IMR-90 (cell line): ENCODE measurements around the gene FEM1B. TPM values are rescaled to one million over a fixed set of nuclear protein-coding genes. Genes with fewer than 3 reads are reported as not detected.
A peak's percentile ranks its signal among the peaks of the same experiment; 100 is the strongest.

Experiments used
- ATAC-seq: fragments of 200-7000 bp; cut with Tn5 transposase; 2 replicates; pipeline ENCODE4 v1.9.1; 2020; ENCODE audit warnings: low read depth, mild to moderate bottlenecking, moderate library complexity
- BruUV-seq: library from RNA; stranded (reverse); fragments of 400-500 nt; replicated peaks from 2 replicates; lab custom pipeline; 2021; lab: Mats Ljungman, UMichigan
- CTCF ChIA-PET: fragments of 300-600 bp; formaldehyde crosslinking; extraction: SDS; loops from one replicate; lab custom pipeline; 2021; ENCODE audit warnings: antibody characterized with exemption; lab: Yijun Ruan, JAX
- POLR2A ChIA-PET: fragments of 300-600 bp; sonication (Branson Sonifier 250); formaldehyde crosslinking; loops from one replicate; lab custom pipeline; 2022; ENCODE audit warnings: antibody characterized with exemption; ENCODE audit not compliant: unreplicated experiment; lab: Charles Lee
- DNase-seq: peaks from one replicate; pipeline ENCODE4 v3.0.0; 2013
- H2AFZ ChIP-seq: replicated peaks from 2 replicates; pipeline ENCODE3; 2013; ENCODE audit warnings: low read length, mild to moderate bottlenecking; ENCODE audit not compliant: poor library complexity
- H2AK5ac ChIP-seq: 2 replicates; pipeline ENCODE4 v1.6.1; 2013; ENCODE audit warnings: low read depth, low read length, inconsistent platforms
- H2AK9ac ChIP-seq: replicated peaks from 2 replicates; pipeline ENCODE3; 2013; ENCODE audit warnings: mild to moderate bottlenecking, low read depth, low read length, moderate library complexity; ENCODE audit not compliant: poor library complexity
- H2BK120ac ChIP-seq: 2 replicates; pipeline ENCODE4 v1.6.1; 2013; ENCODE audit warnings: low read depth, low read length, inconsistent platforms
- H2BK15ac ChIP-seq: 3 replicates; pipeline ENCODE4 v1.6.1; 2013; ENCODE audit warnings: low read depth, low read length, inconsistent platforms
- H2BK20ac ChIP-seq: 2 replicates; pipeline ENCODE4 v1.6.1; 2013; ENCODE audit warnings: low read depth, mild to moderate bottlenecking, inconsistent platforms, low read length, moderate library complexity
- H2BK5ac ChIP-seq: 2 replicates; pipeline ENCODE4 v1.6.1; 2013; ENCODE audit warnings: mild to moderate bottlenecking, low read depth, low read length, inconsistent platforms; ENCODE audit not compliant: poor library complexity, severe bottlenecking
- H3K14ac ChIP-seq: replicated peaks from 2 replicates; pipeline ENCODE4 v1.6.1; 2013; ENCODE audit warnings: low read depth, low read length, inconsistent platforms
- H3K18ac ChIP-seq: 2 replicates; pipeline ENCODE4 v1.6.1; 2013; ENCODE audit warnings: low read depth, low read length, control low read depth
- H3K23ac ChIP-seq: 2 replicates; pipeline ENCODE4 v1.6.1; 2013; ENCODE audit warnings: low read depth, low read length, inconsistent platforms
- H3K27ac ChIP-seq: 2 replicates; pipeline ENCODE4 v1.5.1; 2013; ENCODE audit warnings: mild to moderate bottlenecking, control low read depth, low read length; ENCODE audit not compliant: insufficient read depth
- H3K27me3 ChIP-seq: 2 replicates; pipeline ENCODE4 v1.6.1; 2013; ENCODE audit warnings: low read length; ENCODE audit not compliant: control insufficient read depth, insufficient read depth
- H3K36me3 ChIP-seq: 2 replicates; pipeline ENCODE4 v1.6.1; 2013; ENCODE audit warnings: low read length, mixed read lengths; ENCODE audit not compliant: control insufficient read depth, insufficient read depth
- H3K4ac ChIP-seq: 2 replicates; pipeline ENCODE4 v1.6.1; 2013; ENCODE audit warnings: low read depth, low read length, inconsistent platforms
- H3K4me1 ChIP-seq: 2 replicates; pipeline ENCODE4 v1.6.1; 2013; ENCODE audit warnings: low read length, mixed read lengths; ENCODE audit not compliant: control insufficient read depth, insufficient read depth
- H3K4me2 ChIP-seq: 2 replicates; pipeline ENCODE4 v1.6.1; 2013; ENCODE audit warnings: low read depth, mild to moderate bottlenecking, control low read depth, low read length, moderate library complexity
- H3K4me3 ChIP-seq: 2 replicates; pipeline ENCODE4 v1.5.1; 2013; ENCODE audit warnings: low read depth, mild to moderate bottlenecking, control low read depth, low read length, moderate library complexity; ENCODE audit not compliant: insufficient read depth
- H3K56ac ChIP-seq: 2 replicates; pipeline ENCODE4 v1.6.1; 2013; ENCODE audit warnings: low read length, inconsistent platforms; ENCODE audit not compliant: insufficient read depth; ENCODE audit errors: extremely low read depth
- H3K79me1 ChIP-seq, 2 experiments: 2 replicates each; pipeline ENCODE4 v1.6.1; 2013; ENCODE audit warnings: low read length in 2 of 2, inconsistent platforms in 1 of 2, low read depth in 1 of 2
- H3K9ac ChIP-seq: 2 replicates; pipeline ENCODE4 v1.6.1; 2013; ENCODE audit warnings: low read depth, low read length, control low read depth
- H3K9me1 ChIP-seq: 2 replicates; pipeline ENCODE4 v1.6.1; 2013; ENCODE audit warnings: low read length, inconsistent platforms; ENCODE audit not compliant: insufficient read depth
- H3K9me3 ChIP-seq: 2 replicates; pipeline ENCODE4 v1.6.1; 2013; ENCODE audit warnings: low read length; ENCODE audit not compliant: control insufficient read depth, insufficient read depth
- H4K20me1 ChIP-seq: 2 replicates; pipeline ENCODE4 v1.6.1; 2013; ENCODE audit warnings: low read length, inconsistent platforms; ENCODE audit not compliant: insufficient read depth
- H4K5ac ChIP-seq: 2 replicates; pipeline ENCODE4 v1.6.1; 2013; ENCODE audit warnings: mild to moderate bottlenecking, low read depth, low read length, control low read depth
- H4K8ac ChIP-seq, 2 experiments: 2 replicates each; pipeline ENCODE4 v1.6.1; 2013; ENCODE audit warnings: low read depth in 2 of 2, low read length in 2 of 2, control low read depth in 1 of 2, inconsistent platforms in 1 of 2
- H4K91ac ChIP-seq: 2 replicates; pipeline ENCODE4 v1.6.1; 2013; ENCODE audit warnings: low read depth, low read length, inconsistent platforms; ENCODE audit not compliant: insufficient read depth
- CEBPB ChIP-seq: IDR thresholded peaks from 2 replicates; pipeline ENCODE4 v1.6.1; 2012; ENCODE audit warnings: low read depth, low read length, improper control_type of control experiment
- CHD1 ChIP-seq: IDR thresholded peaks from 2 replicates; pipeline ENCODE4 v1.6.1; 2012; ENCODE audit warnings: low read depth, low read length, improper control_type of control experiment
- NFE2L2 ChIP-seq: fragments of 150-350 bp; IDR thresholded peaks from 2 replicates; pipeline ENCODE4 v1.6.1; 2016; ENCODE audit warnings: low read depth, mild to moderate bottlenecking, low read length
- RAD21 ChIP-seq: IDR thresholded peaks from 2 replicates; pipeline ENCODE4 v1.6.1; 2012; ENCODE audit warnings: low read length, improper control_type of control experiment
- SMC3 ChIP-seq: fragments of 150-350 bp; IDR thresholded peaks from 2 replicates; pipeline ENCODE4 v1.6.1; 2016; ENCODE audit warnings: low read depth, mild to moderate bottlenecking, antibody characterized with exemption, low read length, moderate library complexity
- WGBS, 2 experiments: methylation state at CpG; one replicate each; pipeline versions ENCODE4 v1.1.5 to v1.1.7; 2013; ENCODE audit warnings: missing lambda C conversion rate in 2 of 2; ENCODE audit not compliant: insufficient read length in 1 of 2; ENCODE audit errors: extremely low coverage in 2 of 2; 5-methylcytosine and 5-hydroxymethylcytosine counted together
- dilution Hi-C: fragments of 300-500 bp; cut with HindIII; formaldehyde crosslinking; loops from one replicate; pipeline ENCODE4 v1.14.3; 2018; ENCODE audit warnings: low sequenced_read_pairs; ENCODE audit not compliant: unreplicated experiment
- in situ Hi-C: fragments of 300-500 bp; cut with MboI; formaldehyde crosslinking; loops from 3 replicates; pipeline ENCODE4 v1.14.3; 2019; ENCODE audit warnings: low sequenced_read_pairs, inconsistent platforms, mixed read lengths
- intact Hi-C: fragments of 100-400 bp; cut with micrococcal nuclease; formaldehyde crosslinking; loops from 2 replicates; pipeline ENCODE4 v1.10.0; 2022
- polyA plus RNA-seq, 3 experiments: library from polyadenylated mRNA; depleted of rRNA; stranded (reverse); fragments of >200 nt; gene quantifications; 2 replicates each; pipeline ENCODE4 v1.2.3, GENCODE V29; 2012; ENCODE audit warnings: low replicate concordance in 1 of 3
- total RNA-seq: library from RNA; depleted of rRNA; stranded (reverse); fragments of >200 nt; gene quantifications from 2 replicates; pipeline ENCODE4 v1.2.3, GENCODE V29; 2012

FEM1B gene
- total and polyA plus RNA-seq, 2 of the 4 experiments (the other 2 are of a cell fraction) = 16.9 to 51.4 TPM

DNA sequence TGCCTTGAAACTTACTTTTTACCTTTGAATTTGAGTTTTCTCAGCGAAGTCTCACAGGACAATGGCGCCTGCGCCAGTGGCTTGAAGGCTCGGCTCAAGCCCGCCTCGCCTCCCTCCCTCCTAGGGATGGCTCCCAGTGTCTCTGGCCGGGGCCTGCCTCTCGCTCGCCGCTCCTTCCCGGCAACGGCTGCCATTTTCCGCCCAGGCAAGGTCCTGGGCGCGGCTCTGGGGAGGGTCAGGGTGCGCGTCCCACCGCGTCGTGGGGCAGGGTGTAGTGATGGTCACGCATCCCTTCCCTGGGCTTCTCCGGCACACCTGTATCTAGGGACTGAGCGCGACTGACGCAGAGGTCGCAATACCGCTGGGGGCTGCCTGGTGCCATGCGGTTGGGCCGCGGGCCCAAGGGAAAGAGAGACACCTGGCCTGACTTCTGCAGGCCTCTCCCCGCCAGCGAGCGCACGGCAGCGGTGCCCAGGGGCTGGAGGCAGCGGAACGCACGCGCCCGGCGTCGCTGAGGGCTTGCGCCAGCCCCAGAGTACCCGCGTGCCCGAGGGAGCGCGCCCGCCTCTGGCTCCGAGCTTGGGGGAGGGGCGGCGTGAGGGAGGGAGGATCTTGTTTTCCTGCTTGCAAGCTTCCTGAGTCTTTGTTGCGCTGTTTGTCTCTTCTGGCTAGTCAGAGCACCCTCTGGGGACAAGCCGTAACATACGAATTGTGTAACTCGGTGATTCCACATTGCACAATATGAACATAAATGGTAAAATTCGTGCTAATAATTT lies 20.7 kb upstream of the FEM1B start:
- intact Hi-C loops = no loop called here
- Histone ChIP-seq H4K20me1 (no peaks in the 10 kb centered on the region), H3K14ac (peak overlapping the region; percentile 62), H2AFZ (peak overlapping the region; percentile 95), H3K36me3 (no peaks in the 10 kb centered on the region), H2BK15ac (peak overlapping the region; percentile 50; the same call in 1 of the 3 replicates), H3K9me1 (no peaks in the 10 kb centered on the region), H3K4me3 (peak overlapping the region; percentile 35), H3K9ac (peak overlapping the region; percentile 62), H2AK5ac (peak overlapping the region; percentile 74), H2BK120ac (peak overlapping the region; percentile 86), H3K4me2 (peak overlapping the region; percentile 70), H2BK20ac (0 out of 2 replicates have a peak overlapping the region, but pooled peaks have one; percentile 45), H4K8ac (peak overlapping the region; percentile 75 to 94), H2AK9ac (peak overlapping the region; percentile 77), H2BK5ac (peak overlapping the region; percentile 57), H3K27ac (peak overlapping the region; percentile 75), H3K23ac (peak overlapping the region; percentile 43; the same call in 1 of the 2 replicates), H3K18ac (peak overlapping the region; percentile 31), H3K56ac (0 out of 2 replicates have a peak overlapping the region, but pooled peaks have one; percentile 21), H3K79me1 (no peaks in the 10 kb centered on the region), H3K27me3 (no peaks in the 10 kb centered on the region), H4K91ac (peak overlapping the region; percentile 60), H3K4me1 (no peaks in the 10 kb centered on the region; the same call in 1 of the 2 replicates), H4K5ac (peak overlapping the region; percentile 84), H3K9me3 (no peaks in the 10 kb centered on the region), H3K4ac (peak overlapping the region; percentile 80)
- 12% methylated on average over 27 of the region's 57 CpGs; no CpG with 5 or more reads in 1 of the 2 experiments for WGBS, 2 experiments
- ATAC-seq (peak; percentile 90), DNase-seq (peak; percentile 68)
- no TSS peak for BruUV-seq
- in situ Hi-C loops = no loop called here
- ChIA-PET CTCF (no interaction called here), POLR2A (no interaction called here)
- TF ChIP-seq CEBPB = peak; percentile 93
- no peak for TF ChIP-seq SMC3
- no peak for TF ChIP-seq CHD1
- TF ChIP-seq RAD21 = no peak
- no peak for TF ChIP-seq NFE2L2
- dilution Hi-C loops = no loop called here
